H9 (cell line): ENCODE measurements around the gene NCOA1. TPM values are rescaled to one million over a fixed set of nuclear protein-coding genes. Genes with fewer than 3 reads are reported as not detected.
"Not testable (repeated sequence)": the region's sequence is repeated elsewhere in the genome, so short reads cannot be mapped to it uniquely, and the experiment has no call there.

ENCODE experiments used
- DNase-seq: peaks from one replicate; pipeline ENCODE4 v3.0.0-alpha.2; 2017
- H2AFZ ChIP-seq: one replicate; pipeline ENCODE4 v1.6.1; 2013; ENCODE audit warnings: mild to moderate bottlenecking, low read length, control low read depth, moderate library complexity
- H2AK5ac ChIP-seq: 2 replicates; pipeline ENCODE4 v1.6.1; 2013; ENCODE audit warnings: low read length, control low read depth, mixed read lengths; ENCODE audit not compliant: insufficient read length
- H2BK120ac ChIP-seq: one replicate; pipeline ENCODE4 v1.6.1; 2013; ENCODE audit warnings: low read depth, mild to moderate bottlenecking, low read length, control low read depth, inconsistent platforms; ENCODE audit not compliant: poor library complexity, severe bottlenecking
- H2BK12ac ChIP-seq: 2 replicates; pipeline ENCODE4 v1.6.1; 2013; ENCODE audit warnings: low read length, control low read depth, mixed read lengths, low read depth; ENCODE audit not compliant: insufficient read length
- H2BK15ac ChIP-seq: 2 replicates; pipeline ENCODE4 v1.6.1; 2013; ENCODE audit warnings: low read depth, low read length, control low read depth
- H2BK20ac ChIP-seq: one replicate; pipeline ENCODE4 v1.6.1; 2013; ENCODE audit warnings: low read depth, mild to moderate bottlenecking, low read length, control low read depth, inconsistent platforms; ENCODE audit not compliant: poor library complexity, severe bottlenecking
- H2BK5ac ChIP-seq: 2 replicates; pipeline ENCODE4 v1.6.1; 2013; ENCODE audit warnings: low read length, control low read depth, mixed read lengths; ENCODE audit not compliant: insufficient read length
- H3K14ac ChIP-seq: 2 replicates; pipeline ENCODE4 v1.6.1; 2013; ENCODE audit warnings: low read length, control low read depth; ENCODE audit not compliant: insufficient read depth
- H3K18ac ChIP-seq: 2 replicates; pipeline ENCODE4 v1.6.1; 2013; ENCODE audit warnings: low read depth, mild to moderate bottlenecking, mixed read lengths, low read length, control low read depth; ENCODE audit not compliant: insufficient read length
- H3K23ac ChIP-seq: 2 replicates; pipeline ENCODE4 v1.6.1; 2013; ENCODE audit warnings: low read length, control low read depth, mixed read lengths, low read depth; ENCODE audit not compliant: insufficient read length
- H3K23me2 ChIP-seq: 2 replicates; pipeline ENCODE4 v1.6.1; 2013; ENCODE audit warnings: low read depth, mild to moderate bottlenecking, mixed read lengths, low read length, control low read depth; ENCODE audit not compliant: insufficient read length, poor library complexity, severe bottlenecking
- H3K27ac ChIP-seq: 2 replicates; pipeline ENCODE4 v1.5.1; 2013; ENCODE audit warnings: low read length, control low read depth, mixed read lengths, low read depth; ENCODE audit not compliant: insufficient read length
- H3K27me3 ChIP-seq: 2 replicates; pipeline ENCODE4 v1.6.1; 2013; ENCODE audit warnings: low read length, control low read depth, inconsistent platforms; ENCODE audit not compliant: insufficient read depth
- H3K4ac ChIP-seq: 2 replicates; pipeline ENCODE4 v1.6.1; 2013; ENCODE audit warnings: low read depth, mild to moderate bottlenecking, control low read depth, inconsistent platforms, low read length, moderate library complexity
- H3K4me1 ChIP-seq: 2 replicates; pipeline ENCODE4 v1.6.1; 2013; ENCODE audit warnings: low read length, control low read depth, inconsistent platforms; ENCODE audit not compliant: insufficient read depth
- H3K4me2 ChIP-seq: 2 replicates; pipeline ENCODE4 v1.6.1; 2013; ENCODE audit warnings: low read length, control low read depth, mixed read lengths; ENCODE audit not compliant: insufficient read length, insufficient read depth
- H3K56ac ChIP-seq: 2 replicates; pipeline ENCODE4 v1.6.1; 2013; ENCODE audit warnings: low read depth, mild to moderate bottlenecking, mixed read lengths, low read length, control low read depth; ENCODE audit not compliant: insufficient read length
- H3K79me1 ChIP-seq: 2 replicates; pipeline ENCODE4 v1.6.1; 2013; ENCODE audit warnings: low read depth, mild to moderate bottlenecking, moderate library complexity, low read length, control low read depth, inconsistent platforms; ENCODE audit not compliant: insufficient read depth, poor library complexity, severe bottlenecking
- H3K79me2 ChIP-seq: 2 replicates; pipeline ENCODE4 v1.6.1; 2013; ENCODE audit warnings: low read length, control low read depth, inconsistent platforms; ENCODE audit not compliant: insufficient read depth
- H3K9ac ChIP-seq: 2 replicates; pipeline ENCODE4 v1.6.1; 2013; ENCODE audit warnings: low read length, control low read depth, mixed read lengths; ENCODE audit not compliant: insufficient read length; ENCODE audit errors: extremely low read depth
- H3K9me3 ChIP-seq: one replicate; pipeline ENCODE4 v1.6.1; 2013; ENCODE audit warnings: low read depth, low read length, inconsistent platforms; ENCODE audit not compliant: control insufficient read depth
- H3T11ph ChIP-seq: one replicate; pipeline ENCODE4 v1.6.1; 2013; ENCODE audit warnings: mild to moderate bottlenecking, low read length, control low read depth, inconsistent platforms
- H4K20me1 ChIP-seq: one replicate; pipeline ENCODE4 v1.6.1; 2013; ENCODE audit not compliant: control insufficient read depth, insufficient read length, insufficient read depth
- H4K5ac ChIP-seq: 2 replicates; pipeline ENCODE4 v1.6.1; 2013; ENCODE audit warnings: low read depth, mild to moderate bottlenecking, mixed read lengths, low read length, control low read depth; ENCODE audit not compliant: insufficient read length
- H4K8ac ChIP-seq: replicated peaks from 2 replicates; pipeline ENCODE4 v1.6.1; 2013; ENCODE audit warnings: low read length, control low read depth, mixed read lengths, low read depth; ENCODE audit not compliant: insufficient read length
- H4K91ac ChIP-seq: 2 replicates; pipeline ENCODE4 v1.6.1; 2013; ENCODE audit warnings: low read depth, mild to moderate bottlenecking, moderate library complexity, mixed read lengths, low read length, control low read depth; ENCODE audit not compliant: insufficient read length
- H3K27ac Mint-ChIP-seq, 3 experiments: 2 replicates in 2 of 3; 3 replicates in 1 of 3; pipeline ENCODE4 v1.8.0; 2020 to 2021; ENCODE audit warnings: mixed read lengths in 3 of 3, mild to moderate bottlenecking in 1 of 3, moderate library complexity in 1 of 3
- H3K27me3 Mint-ChIP-seq: 2 replicates; pipeline ENCODE4 v1.8.0; 2021; ENCODE audit warnings: low read depth, mild to moderate bottlenecking, moderate library complexity, mixed read lengths
- H3K36me3 Mint-ChIP-seq, 3 experiments: 2 replicates in 2 of 3; 3 replicates in 1 of 3; pipeline ENCODE4 v1.8.0; 2020 to 2021; ENCODE audit warnings: low read depth in 3 of 3, mixed read lengths in 3 of 3; ENCODE audit not compliant: insufficient read depth in 1 of 3
- H3K4me1 Mint-ChIP-seq, 2 experiments: 2 replicates each; pipeline ENCODE4 v1.8.0; 2020; ENCODE audit warnings: mixed read lengths in 2 of 2
- H3K4me3 Mint-ChIP-seq, 2 experiments: 2 replicates in 1 of 2; 3 replicates in 1 of 2; pipeline ENCODE4 v1.8.0; 2020 to 2021; ENCODE audit warnings: mild to moderate bottlenecking in 2 of 2, mixed read lengths in 2 of 2, moderate library complexity in 1 of 2
- H3K9me3 Mint-ChIP-seq, 2 experiments: 2 replicates in 1 of 2; 3 replicates in 1 of 2; pipeline ENCODE4 v1.8.0; 2020; ENCODE audit warnings: mild to moderate bottlenecking in 2 of 2, mixed read lengths in 2 of 2, moderate library complexity in 1 of 2
- WGBS: extraction: QIAGEN DNeasy Blood & Tissue Kit; methylation state at CpG from one replicate; pipeline ENCODE4 v1.1.7; 2013; ENCODE audit warnings: missing lambda C conversion rate, low lambda C conversion rate, mixed read lengths; ENCODE audit not compliant: insufficient read length; ENCODE audit errors: extremely low coverage; 5-methylcytosine and 5-hydroxymethylcytosine counted together
- total RNA-seq: library from RNA; stranded (reverse); gene quantifications from 2 replicates; pipeline ENCODE4 v1.2.1, GENCODE V29; 2021
- TF ChIP-seq, protein P1 (sequence below): fragments of 200-600 bp; sonication (generic); conservative IDR thresholded peaks from 3 replicates; pipeline ENCODE4 v1.8.0; 2021; ENCODE audit warnings: antibody characterized with exemption, mild to moderate bottlenecking

NCOA1 gene
- total RNA-seq, 1 experiment from 2014 or later, result 14.8 TPM

DNA sequence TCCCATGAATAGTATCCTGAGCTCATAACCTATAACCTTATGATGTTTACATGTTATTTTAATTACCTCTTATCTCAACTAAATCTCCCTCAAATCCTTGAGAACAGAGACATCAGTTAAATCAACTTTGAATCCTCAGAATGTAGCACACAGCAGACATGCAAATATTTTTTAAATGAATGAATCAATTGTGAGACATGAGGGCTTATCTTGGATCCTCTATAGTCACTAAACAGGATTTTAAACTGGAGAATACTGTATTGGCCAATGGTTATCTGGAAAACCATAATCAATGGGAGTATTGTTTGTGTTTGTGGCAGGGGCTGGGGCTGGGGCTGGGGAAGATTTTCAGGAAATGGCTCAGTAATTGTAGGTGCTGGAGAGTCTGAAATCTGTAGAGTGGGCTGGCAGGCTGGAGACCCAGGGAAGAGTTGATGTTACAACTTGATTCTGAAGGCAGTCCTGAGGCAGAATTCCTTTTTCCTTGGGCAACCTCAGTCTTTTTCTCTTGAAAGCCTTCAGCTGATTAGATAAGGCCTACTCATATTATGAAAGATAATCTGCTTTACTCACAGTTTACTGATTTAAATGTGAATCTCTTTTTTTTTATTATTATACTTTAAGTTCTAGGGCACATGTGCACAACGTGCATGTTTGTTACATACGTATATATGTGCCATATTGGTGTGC lies 106.3 kb downstream of the NCOA1 start:
- Histone ChIP-seq H4K91ac (no peak overlapping the region), H4K8ac (no peak overlapping the region), H3K9me3 (no peaks in the 10 kb centered on the region), H3K56ac (no peak overlapping the region), H3K79me2 (no peaks in the 10 kb centered on the region), H2BK20ac (no peak overlapping the region), H3K14ac (no peak overlapping the region), H3K79me1 (no peaks in the 10 kb centered on the region), H4K20me1 (no peaks in the 10 kb centered on the region), H3K4ac (no peak overlapping the region), H3K18ac (no peak overlapping the region), H2BK5ac (no peak overlapping the region), H4K5ac (no peak overlapping the region), H3K4me1 (no peaks in the 10 kb centered on the region), H3K27me3 (no peaks in the 10 kb centered on the region), H3K23me2 (no peaks in the 10 kb centered on the region), H2BK120ac (no peak overlapping the region), H2BK15ac (no peak overlapping the region), H2BK12ac (no peak overlapping the region), H2AFZ (no peak overlapping the region), H3K9ac (no peak overlapping the region), H2AK5ac (no peak overlapping the region), H3K27ac (no peak overlapping the region), H3K4me2 (no peak overlapping the region), H3T11ph (no peak overlapping the region), H3K23ac (no peak overlapping the region)
- no CpG with 5 or more reads among the region's 2 CpGs for WGBS
- no peaks in the 10 kb centered on the region for H3K36me3 Mint-ChIP-seq
- H3K4me1 Mint-ChIP-seq, result peaks cover 13 to 15% of the 10 kb centered on the region in 2 experiments
- no peaks in the 10 kb centered on the region for H3K27me3 Mint-ChIP-seq
- no peaks in the 10 kb centered on the region for H3K9me3 Mint-ChIP-seq
- no peak for DNase-seq
- TF ChIP-seq, protein P1, sequence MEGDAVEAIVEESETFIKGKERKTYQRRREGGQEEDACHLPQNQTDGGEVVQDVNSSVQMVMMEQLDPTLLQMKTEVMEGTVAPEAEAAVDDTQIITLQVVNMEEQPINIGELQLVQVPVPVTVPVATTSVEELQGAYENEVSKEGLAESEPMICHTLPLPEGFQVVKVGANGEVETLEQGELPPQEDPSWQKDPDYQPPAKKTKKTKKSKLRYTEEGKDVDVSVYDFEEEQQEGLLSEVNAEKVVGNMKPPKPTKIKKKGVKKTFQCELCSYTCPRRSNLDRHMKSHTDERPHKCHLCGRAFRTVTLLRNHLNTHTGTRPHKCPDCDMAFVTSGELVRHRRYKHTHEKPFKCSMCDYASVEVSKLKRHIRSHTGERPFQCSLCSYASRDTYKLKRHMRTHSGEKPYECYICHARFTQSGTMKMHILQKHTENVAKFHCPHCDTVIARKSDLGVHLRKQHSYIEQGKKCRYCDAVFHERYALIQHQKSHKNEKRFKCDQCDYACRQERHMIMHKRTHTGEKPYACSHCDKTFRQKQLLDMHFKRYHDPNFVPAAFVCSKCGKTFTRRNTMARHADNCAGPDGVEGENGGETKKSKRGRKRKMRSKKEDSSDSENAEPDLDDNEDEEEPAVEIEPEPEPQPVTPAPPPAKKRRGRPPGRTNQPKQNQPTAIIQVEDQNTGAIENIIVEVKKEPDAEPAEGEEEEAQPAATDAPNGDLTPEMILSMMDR, result no peak
- H3K4me3 Mint-ChIP-seq, result no peak overlapping the region
- H3K27ac Mint-ChIP-seq, result no peak overlapping the region

DNA sequence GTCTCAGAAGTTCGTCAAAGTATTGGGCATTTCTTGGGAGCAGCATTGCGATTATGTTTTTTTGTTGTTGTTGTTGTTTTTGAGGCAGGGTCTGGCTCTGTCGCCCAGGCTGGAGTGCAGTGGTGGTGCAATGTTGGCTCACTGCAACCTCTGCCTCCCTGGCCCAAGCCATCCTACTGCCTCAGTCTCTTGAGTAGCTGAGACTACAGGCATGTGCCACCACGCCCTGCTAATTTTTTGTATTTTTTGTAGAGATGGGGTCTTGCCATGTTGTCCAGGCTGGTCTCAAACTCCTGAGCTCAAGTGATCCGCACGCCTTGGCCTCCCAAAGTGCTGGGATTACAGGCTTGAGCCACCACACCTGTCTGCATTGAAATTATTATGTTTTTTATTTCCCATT lies 109.1 kb downstream of the NCOA1 start:
- not testable (repeated sequence) for H3K23ac ChIP-seq, H3K9ac ChIP-seq, H4K5ac ChIP-seq, H4K91ac ChIP-seq, H3K23me2 ChIP-seq, H3K56ac ChIP-seq, H3K4me1 Mint-ChIP-seq, H2BK15ac ChIP-seq, H4K8ac ChIP-seq, H3K27ac ChIP-seq, H2BK20ac ChIP-seq, H2BK120ac ChIP-seq, H3K4me1 ChIP-seq, H3K79me2 ChIP-seq, H3K14ac ChIP-seq, H3K4ac ChIP-seq, DNase-seq, H3K4me2 ChIP-seq, H3K27me3 ChIP-seq, H3K27ac Mint-ChIP-seq, H2AFZ ChIP-seq, H3K36me3 Mint-ChIP-seq, H3K27me3 Mint-ChIP-seq, H3K9me3 Mint-ChIP-seq, H2BK12ac ChIP-seq, H3K9me3 ChIP-seq, H2AK5ac ChIP-seq, H3T11ph ChIP-seq, H3K4me3 Mint-ChIP-seq, H3K79me1 ChIP-seq, H3K18ac ChIP-seq, H4K20me1 ChIP-seq, H2BK5ac ChIP-seq
- no CpG with 5 or more reads among the region's 6 CpGs for WGBS
